SK-N-SH (cell line): ENCODE results near the gene UGCG. TPM values are rescaled to one million over a fixed set of nuclear protein-coding genes. Genes with fewer than 3 reads are reported as not detected.

Source experiments
- CTCF ChIA-PET: fragments of 300-600, 350-600 bp; formaldehyde crosslinking; extraction: SDS; loops from one replicate; lab custom pipeline; 2021; lab: Yijun Ruan, JAX
- POLR2A ChIA-PET: fragments of 350-600 bp; sonication (Branson Sonifier 250); formaldehyde crosslinking; extraction: SDS; loops from one replicate; lab custom pipeline; 2020; ENCODE audit warnings: antibody characterized with exemption, inconsistent platforms; lab: Yijun Ruan, JAX
- DNase-seq: peaks from one replicate; pipeline ENCODE4 v3.0.0; 2012
- H2AFZ ChIP-seq: fragments of 200-600 bp; sonication (generic); 2 replicates; pipeline ENCODE4 v1.8.1; 2016; ENCODE audit warnings: antibody characterized with exemption, mild to moderate bottlenecking, low read depth
- H3F3A ChIP-seq: fragments of 200-600 bp; sonication (generic); replicated peaks from 2 replicates; pipeline ENCODE3; 2016; ENCODE audit warnings: antibody characterized with exemption, mild to moderate bottlenecking; ENCODE audit not compliant: insufficient read depth
- H3K27ac ChIP-seq, 2 experiments: fragments of 200-500 bp in 1 of 2; fragments of 200-600 bp in 1 of 2; sonication (Bioruptor generic) in 1 of 2; sonication (generic), shearing (Covaris generic) in 1 of 2; 2 replicates each; pipeline versions ENCODE4 v1.5.1 to v1.6.1; 2014 to 2016; ENCODE audit warnings: low read depth in 2 of 2, inconsistent platforms in 1 of 2, low read length in 1 of 2, mild to moderate bottlenecking in 1 of 2, mixed read lengths in 1 of 2
- H3K27me3 ChIP-seq: fragments of 200-600 bp; sonication (generic), shearing (Covaris generic); 2 replicates; pipeline ENCODE4 v1.6.1; 2016; ENCODE audit warnings: mixed run types; ENCODE audit not compliant: insufficient read depth
- H3K36me3 ChIP-seq, 2 experiments: fragments of 200-500 bp in 1 of 2; fragments of 200-600 bp in 1 of 2; sonication (Bioruptor generic) in 1 of 2; sonication (generic) in 1 of 2; replicated peaks in 1 of 2; 2 replicates each; pipeline versions ENCODE3 to v1.5.1; 2014 to 2016; ENCODE audit warnings: low read length in 1 of 2, mild to moderate bottlenecking in 1 of 2; ENCODE audit not compliant: insufficient read depth in 2 of 2, control insufficient read depth in 1 of 2
- H3K4me1 ChIP-seq, 2 experiments: fragments of 200-500 bp in 1 of 2; fragments of 200-600 bp in 1 of 2; sonication (Bioruptor generic) in 1 of 2; sonication (generic), shearing (Covaris generic) in 1 of 2; 2 replicates each; pipeline versions ENCODE4 v1.5.1 to v1.6.1; 2014 to 2016; ENCODE audit warnings: low read depth in 1 of 2, low read length in 1 of 2, mixed run types in 1 of 2; ENCODE audit not compliant: insufficient read depth in 2 of 2, control insufficient read depth in 1 of 2
- H3K4me2 ChIP-seq: fragments of 200-600 bp; sonication (generic), shearing (Covaris generic); 2 replicates; pipeline ENCODE4 v1.6.1; 2017; ENCODE audit warnings: mixed run types
- H3K4me3 ChIP-seq, 2 experiments: fragments of 200-500 bp in 1 of 2; fragments of 200-600 bp in 1 of 2; sonication (Bioruptor generic) in 1 of 2; sonication (generic), shearing (Covaris generic) in 1 of 2; 2 replicates each; pipeline versions ENCODE4 v1.5.1 to v1.8.1; 2014 to 2016; ENCODE audit warnings: low read depth in 2 of 2, inconsistent platforms in 1 of 2, low read length in 1 of 2, mild to moderate bottlenecking in 1 of 2, mixed read lengths in 1 of 2, moderate library complexity in 1 of 2
- H3K79me2 ChIP-seq: fragments of 200-600 bp; sonication (generic); 2 replicates; pipeline ENCODE4 v1.8.1; 2017; ENCODE audit warnings: mild to moderate bottlenecking; ENCODE audit not compliant: insufficient read depth
- H3K9ac ChIP-seq: fragments of 200-600 bp; sonication (generic); 2 replicates; pipeline ENCODE4 v1.6.1; 2017; ENCODE audit warnings: mixed run types
- H3K9me2 ChIP-seq: fragments of 200-600 bp; sonication (generic); 2 replicates; pipeline ENCODE4 v1.6.1; 2017; ENCODE audit warnings: mixed run types
- H3K9me3 ChIP-seq: fragments of 200-600 bp; sonication (generic); 2 replicates; pipeline ENCODE4 v1.6.1; 2017; ENCODE audit warnings: mixed run types, mild to moderate bottlenecking, moderate library complexity
- H4K20me1 ChIP-seq: fragments of 200-600 bp; sonication (generic); 2 replicates; pipeline ENCODE4 v1.6.1; 2017; ENCODE audit warnings: mild to moderate bottlenecking, mixed run types; ENCODE audit not compliant: insufficient read depth
- CHD2 ChIP-seq: fragments of 150-350 bp; IDR thresholded peaks from 2 replicates; pipeline ENCODE4 v1.6.1; 2018; ENCODE audit warnings: low read length; ENCODE audit not compliant: partially characterized antibody
- EP300 ChIP-seq, 2 experiments: IDR thresholded peaks; 2 replicates each; pipeline versions ENCODE4 v1.4.0 to v1.6.1; 2012; ENCODE audit warnings: borderline replicate concordance in 1 of 2, low read depth in 1 of 2, low read length in 1 of 2
- FOSL2 ChIP-seq: IDR thresholded peaks from 2 replicates; pipeline ENCODE4 v1.4.0; 2012; ENCODE audit warnings: low read depth, mild to moderate bottlenecking, moderate library complexity, borderline replicate concordance
- FOXM1 ChIP-seq: IDR thresholded peaks from 2 replicates; pipeline ENCODE4 v1.4.0; 2012; ENCODE audit warnings: low read depth, mild to moderate bottlenecking
- JUND ChIP-seq: IDR thresholded peaks from 2 replicates; pipeline ENCODE4 v1.4.0; 2012
- RAD21 ChIP-seq: IDR thresholded peaks from 2 replicates; pipeline ENCODE4 v1.6.1; 2012; ENCODE audit warnings: mild to moderate bottlenecking, low read length
- REST ChIP-seq: IDR thresholded peaks from 2 replicates; pipeline ENCODE4 v1.6.1; 2012; ENCODE audit warnings: mild to moderate bottlenecking, low read depth, low read length, moderate library complexity
- RXRA ChIP-seq: IDR thresholded peaks from 2 replicates; pipeline ENCODE4 v1.4.0; 2012; ENCODE audit warnings: low read depth, mild to moderate bottlenecking, borderline replicate concordance
- SMC3 ChIP-seq: IDR thresholded peaks from 2 replicates; pipeline ENCODE4 v1.6.1; 2012; ENCODE audit warnings: low read depth, low read length, improper control_type of control experiment
- WGBS: methylation state at CpG from one replicate; pipeline ENCODE4 v1.1.6; 2017; ENCODE audit warnings: low lambda C conversion rate; 5-methylcytosine and 5-hydroxymethylcytosine counted together
- polyA plus RNA-seq, 3 experiments: library from polyadenylated mRNA; depleted of rRNA; stranded (reverse); fragments of >200 nt; gene quantifications; 2 replicates each; pipeline ENCODE4 v1.2.3, GENCODE V29; 2012

Gene UGCG
- polyA plus RNA-seq, 1 of the 3 experiments (the other 2 are of a cell fraction), result 20.0 TPM

- H3K27me3 ChIP-seq, result no peaks in the 10 kb centered on the region
- no peaks in the 10 kb centered on the region for H3K9me2 ChIP-seq
- no peak overlapping the region for H3K27ac ChIP-seq
- H3K4me2 ChIP-seq, result no peak overlapping the region
- no peak overlapping the region for H3K4me3 ChIP-seq
- H3F3A ChIP-seq, result no peaks in the 10 kb centered on the region
- TF ChIP-seq EP300 (IDR thresholded peaks at IDR 0.05; ENCODE audit: borderline replicate concordance in 1 of 2, low read depth in 1 of 2, low read length in 1 of 2), result no peak
- 0 out of 2 replicates have a peak, but pooled peaks have one; percentile 1 for TF ChIP-seq FOSL2
- TF ChIP-seq RAD21, result no peak
- no peak for TF ChIP-seq RXRA
- TF ChIP-seq FOXM1, result no peak
- TF ChIP-seq, all 33 proteins: peak for 1
- CTCF ChIA-PET, result no interaction called here
- no peak for DNase-seq
- Histone ChIP-seq H2AFZ (no peak overlapping the region), H3K4me1 (peaks cover 0 to 3% of the 10 kb centered on the region in 2 experiments; a peak in 1 of 4 replicates), H3K9ac (no peak overlapping the region), H3K79me2 (no peaks in the 10 kb centered on the region), H4K20me1 (no peaks in the 10 kb centered on the region), H3K36me3 (no peaks in the 10 kb centered on the region), H3K9me3 (no peaks in the 10 kb centered on the region)
- POLR2A ChIA-PET, result no interaction called here
- WGBS, result 87% methylated on average over 12 of the region's 12 CpGs
Observed at GRCh38 chr9:111974092-111974681, 77.6 kb downstream of the UGCG start.

- H3K27ac ChIP-seq, result no peak overlapping the region
- H3K27me3 ChIP-seq, result no peaks in the 10 kb centered on the region
- no peaks in the 10 kb centered on the region for H3K36me3 ChIP-seq
- H3K9me2 ChIP-seq, result no peaks in the 10 kb centered on the region
- CTCF ChIA-PET, result interaction anchor here (0.6 kb wide), 1 partner anchor 16 kb away, joined by 3 read pairs; no protein-coding TSS in a partner anchor
- 82% methylated on average over 5 of the region's 5 CpGs for WGBS
- TF ChIP-seq REST (no peak), CHD2 (no peak), SMC3 (peak; percentile 36; the same call in 1 of the 2 replicates), RAD21 (peak; percentile 51), JUND (no peak)
- H3K9ac ChIP-seq, result no peak overlapping the region
- no peak overlapping the region for H2AFZ ChIP-seq
- POLR2A ChIA-PET, result no interaction called here
- H3K4me2 ChIP-seq, result no peak overlapping the region
- H3F3A ChIP-seq, result no peaks in the 10 kb centered on the region
- no peaks in the 10 kb centered on the region for H3K79me2 ChIP-seq
- H3K4me1 ChIP-seq, result peaks cover 3 to 6% of the 10 kb centered on the region in 2 experiments; a peak in 2 of 4 replicates
- no peaks in the 10 kb centered on the region for H4K20me1 ChIP-seq
- no peaks in the 10 kb centered on the region for H3K9me3 ChIP-seq
- no peak for DNase-seq
- H3K4me3 ChIP-seq, result no peak overlapping the region
Observed at GRCh38 chr9:111975709-111976108, 79.1 kb downstream of the UGCG start.
